ENCODE results near the gene UBE2H.
"Not testable (repeated sequence)": the region's sequence is repeated elsewhere in the genome, so short reads cannot be mapped to it uniquely, and the experiment has no call there.

Gene UBE2H

GRCh38 chr7:129804890-129805719, 147.7 kb downstream of the UBE2H start:
- DNase-seq: no peak

- no peak for DNase-seq
Measured at GRCh38 chr7:129804111-129804889, 148.5 kb downstream of the UBE2H start.

GRCh38 chr7:129803546-129804081, 149.1 kb downstream of the UBE2H start:
- no peak for DNase-seq

GRCh38 chr7:129801882-129802281, 150.9 kb downstream of the UBE2H start:
- DNase-seq: no peak

- DNase-seq: no peak
Measured at GRCh38 chr7:129800901-129801300, 151.9 kb downstream of the UBE2H start.

GRCh38 chr7:129799350-129799955, 153.3 kb downstream of the UBE2H start:
- no peak for DNase-seq

GRCh38 chr7:129798616-129799349, 154.0 kb downstream of the UBE2H start:
- DNase-seq: no peak

GRCh38 chr7:129797214-129797789, 155.5 kb downstream of the UBE2H start:
- no peak for DNase-seq

GRCh38 chr7:129796186-129796775, 156.5 kb downstream of the UBE2H start:
- no peak for DNase-seq

GRCh38 chr7:129794461-129794860, 158.3 kb downstream of the UBE2H start:
- DNase-seq: not testable (repeated sequence)

- DNase-seq: no peak
Measured at GRCh38 chr7:129793506-129794310, 159.1 kb downstream of the UBE2H start.

GRCh38 chr7:129792721-129793120, 160.0 kb downstream of the UBE2H start:
- DNase-seq: no peak

GRCh38 chr7:129790136-129790535, 162.6 kb downstream of the UBE2H start:
- DNase-seq: no peak

- DNase-seq: no peak
Measured at GRCh38 chr7:129789652-129790051, 163.1 kb downstream of the UBE2H start.

- DNase-seq: no peak
Measured at GRCh38 chr7:129789000-129789399, 163.8 kb downstream of the UBE2H start.

- DNase-seq: no peak
Measured at GRCh38 chr7:129786825-129787563, 165.8 kb downstream of the UBE2H start.

- DNase-seq: no peak
Measured at GRCh38 chr7:129785685-129786514, 166.9 kb downstream of the UBE2H start.

- DNase-seq: no peak
Measured at GRCh38 chr7:129784783-129785684, 167.7 kb downstream of the UBE2H start.
